ENCODE results near the gene SERHL2. TPM values are rescaled to one million over a fixed set of nuclear protein-coding genes. Genes with fewer than 3 reads are reported as not detected.

The SERHL2 gene
- total RNA-seq, 1 donor from 2014 or later, result 1.9 TPM

GRCh38 chr22:42619261-42620063 is 65.7 kb downstream of the SERHL2 start:
- intact Hi-C loops (cut with DNase I), result loop anchor here (2.0 to 5.0 kb wide), 2 partner anchors 43 to 201 kb away; no protein-coding TSS in a partner anchor
- no peak for DNase-seq (ENCODE audit: low spot score)

- DNase-seq (ENCODE audit: low spot score), result no peak
- intact Hi-C loops (cut with DNase I), result loop anchor here (2.0 to 5.0 kb wide), 2 partner anchors 42 to 201 kb away; no protein-coding TSS in a partner anchor
Observed at GRCh38 chr22:42620084-42620483, 66.3 kb downstream of the SERHL2 start.

GRCh38 chr22:42621505-42622002 is 67.8 kb downstream of the SERHL2 start:
- DNase-seq (ENCODE audit: low spot score), result no peak

GRCh38 chr22:42622061-42622710 is 68.4 kb downstream of the SERHL2 start:
- no peak for DNase-seq (ENCODE audit: low spot score)
- intact Hi-C loops (cut with DNase I), result loop anchor here (5.0 kb wide), 1 partner anchor 40 kb away; no protein-coding TSS in a partner anchor

More at GRCh38 chr22:42621505-42622002, 67.8 kb downstream of the SERHL2 start:
- intact Hi-C loops (cut with DNase I), result loop anchor here (2.0 to 5.0 kb wide), 2 partner anchors 41 to 199 kb away; no protein-coding TSS in a partner anchor

GRCh38 chr22:42623301-42623751 is 69.6 kb downstream of the SERHL2 start:
- DNase-seq (ENCODE audit: low spot score), result no peak
- intact Hi-C loops (cut with DNase I), result loop anchor here (5.0 kb wide), 1 partner anchor 39 kb away; no protein-coding TSS in a partner anchor

Other genes with a start within 250 kb of the SERHL2 start
- 1.5 TPM for gene NFAM1, start 121.6 kb upstream of the SERHL2 start, total RNA-seq
- gene RRP7A, start 34.2 kb upstream of the SERHL2 start, total RNA-seq, result 25.5 TPM
- gene POLDIP3, start 60.9 kb downstream of the SERHL2 start, total RNA-seq, result 34.9 TPM
- gene ATP5MGL, start 86.6 kb downstream of the SERHL2 start, total RNA-seq, result 0.51 TPM
- 428 TPM for gene CYB5R3, start 95.4 kb downstream of the SERHL2 start, total RNA-seq
- gene A4GALT, start 166.9 kb downstream of the SERHL2 start, total RNA-seq, result 97.7 TPM